Smooth muscle cell (in vitro differentiated cells): ENCODE measurements around the gene MAP1LC3C. TPM values are rescaled to one million over a fixed set of nuclear protein-coding genes. Genes with fewer than 3 reads are reported as not detected.

ENCODE experiments used
- DNase-seq: peaks from one replicate; lab custom pipeline; 2025; ENCODE audit not compliant: unreplicated experiment; lab: John Stamatoyannopoulos, UW
- H2AFZ ChIP-seq: fragments of 200-600 bp; sonication (generic); 2 replicates; pipeline ENCODE4 v1.6.0; 2016; ENCODE audit warnings: antibody characterized with exemption, low read depth, mild to moderate bottlenecking
- H3F3A ChIP-seq: fragments of 200-600 bp; sonication (generic); 2 replicates; pipeline ENCODE4 v1.6.0; 2017; ENCODE audit warnings: antibody characterized with exemption, low read depth
- H3K27ac ChIP-seq: fragments of 200-600 bp; sonication (generic); 2 replicates; pipeline ENCODE4 v1.5.1; 2016; ENCODE audit warnings: low read depth, mild to moderate bottlenecking
- H3K27me3 ChIP-seq: fragments of 200-600 bp; sonication (generic); 2 replicates; pipeline ENCODE4 v1.6.1; 2016; ENCODE audit warnings: low read depth, mild to moderate bottlenecking
- H3K36me3 ChIP-seq: fragments of 200-600 bp; sonication (generic); 2 replicates; pipeline ENCODE4 v1.5.1; 2016; ENCODE audit warnings: low read depth
- H3K4me1 ChIP-seq: fragments of 200-600 bp; sonication (generic); 2 replicates; pipeline ENCODE4 v1.5.1; 2016; ENCODE audit warnings: low read depth
- H3K4me2 ChIP-seq: fragments of 200-600 bp; sonication (generic); 2 replicates; pipeline ENCODE4 v1.6.0; 2016; ENCODE audit warnings: mild to moderate bottlenecking
- H3K4me3 ChIP-seq: fragments of 200-600 bp; sonication (generic); 2 replicates; pipeline ENCODE4 v1.5.1; 2016; ENCODE audit warnings: mild to moderate bottlenecking
- H3K79me2 ChIP-seq: fragments of 200-600 bp; sonication (generic); 2 replicates; pipeline ENCODE4 v1.6.0; 2016; ENCODE audit warnings: low read depth, mild to moderate bottlenecking
- H3K9ac ChIP-seq: fragments of 200-600 bp; sonication (generic); 2 replicates; pipeline ENCODE4 v1.6.0; 2016; ENCODE audit warnings: low read depth
- H3K9me3 ChIP-seq: fragments of 200-600 bp; sonication (generic); replicated peaks from 2 replicates; pipeline ENCODE4 v1.5.1; 2016; ENCODE audit warnings: low read depth
- H4K20me1 ChIP-seq: fragments of 200-600 bp; sonication (generic); 2 replicates; pipeline ENCODE4 v1.6.0; 2016; ENCODE audit warnings: low read depth
- CTCF ChIP-seq: fragments of 200-600 bp; sonication (generic); IDR thresholded peaks from 2 replicates; pipeline ENCODE4 v1.5.1; 2017; ENCODE audit warnings: borderline replicate concordance, mild to moderate bottlenecking, antibody characterized with exemption; ENCODE audit not compliant: insufficient read depth, poor library complexity, severe bottlenecking
- WGBS: methylation state at CpG from one replicate; pipeline ENCODE4 v1.1.7; 2016; ENCODE audit warnings: low lambda C conversion rate; 5-methylcytosine and 5-hydroxymethylcytosine counted together
- polyA plus RNA-seq: library from polyadenylated mRNA; unstranded; fragments of >200 nt; fragmentation: Nextera tagmentation; extraction: Ambion mirVana; gene quantifications from 2 replicates; pipeline ENCODE4 v1.2.1, GENCODE V29; 2016
- total RNA-seq: library from RNA; depleted of rRNA; stranded (reverse); fragments of >200 nt; gene quantifications from 2 replicates; pipeline ENCODE4 v1.2.3, GENCODE V29; 2014

The MAP1LC3C gene
- total and polyA plus RNA-seq, 2 experiments from 2014 or later: 0.48 TPM; not detected in 1

- no peak for TF ChIP-seq CTCF
- Histone ChIP-seq H3K79me2 (no peaks in the 10 kb centered on the region), H3K4me3 (no peak overlapping the region), H3K9me3 (no peaks in the 10 kb centered on the region), H4K20me1 (no peaks in the 10 kb centered on the region), H2AFZ (no peak overlapping the region), H3K4me2 (no peak overlapping the region), H3K27ac (no peak overlapping the region), H3K4me1 (no peaks in the 10 kb centered on the region), H3K36me3 (no peaks in the 10 kb centered on the region), H3K9ac (no peak overlapping the region), H3F3A (no peaks in the 10 kb centered on the region), H3K27me3 (no peaks in the 10 kb centered on the region)
- 50% methylated on average over 4 of the region's 4 CpGs for WGBS
- no peak for DNase-seq
Measured at GRCh38 chr1:241968611-241969010, 30.3 kb downstream of the MAP1LC3C start.

DNA sequence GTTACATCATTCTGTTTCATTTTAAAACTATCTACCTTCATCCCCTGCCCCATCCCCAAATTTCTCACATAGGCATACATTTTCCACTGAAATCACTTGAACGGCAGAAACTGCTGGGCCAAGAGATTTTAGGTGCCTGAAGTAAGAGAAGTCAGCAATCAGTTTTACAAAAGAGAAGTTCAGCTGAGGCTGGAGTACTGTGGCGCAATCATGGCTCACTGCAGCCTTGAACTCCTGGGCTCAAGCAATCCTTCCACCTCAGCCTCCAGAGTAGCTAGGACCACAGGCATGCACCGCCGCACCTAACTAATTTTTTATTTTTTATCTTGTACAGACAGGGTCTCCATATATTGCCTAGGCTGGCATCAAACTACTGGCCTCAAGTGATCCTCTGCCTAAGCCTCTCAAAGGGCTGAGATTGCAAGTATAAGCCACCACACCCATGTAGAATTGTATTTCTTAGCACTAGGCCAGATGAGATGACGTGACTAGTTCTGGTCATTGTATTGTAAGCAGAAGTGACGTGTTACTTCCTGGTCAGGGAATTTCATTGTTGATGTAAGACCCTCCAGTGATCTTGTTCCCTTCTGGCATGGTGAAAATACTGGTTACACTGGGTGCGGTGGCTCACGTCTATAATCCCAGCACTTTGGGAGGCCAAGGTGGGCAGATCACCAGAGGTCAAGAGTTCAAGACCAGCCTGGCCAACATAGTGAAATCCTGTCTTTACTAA is 34.2 kb downstream of the MAP1LC3C start:
- DNase-seq: no peak
- no peak overlapping the region for H2AFZ ChIP-seq

GRCh38 chr1:241963722-241964121 is 35.2 kb downstream of the MAP1LC3C start:
- Histone ChIP-seq H2AFZ (no peak overlapping the region), H3K27me3 (no peaks in the 10 kb centered on the region), H3K36me3 (no peaks in the 10 kb centered on the region), H3K9ac (no peak overlapping the region), H3K4me1 (no peaks in the 10 kb centered on the region), H3K4me2 (no peak overlapping the region), H3K79me2 (no peaks in the 10 kb centered on the region), H4K20me1 (no peaks in the 10 kb centered on the region), H3K4me3 (no peak overlapping the region), H3K27ac (no peak overlapping the region), H3K9me3 (no peaks in the 10 kb centered on the region), H3F3A (no peaks in the 10 kb centered on the region)
- TF ChIP-seq CTCF: no peak
- no peak for DNase-seq

More for the DNA sequence above, 34.2 kb downstream of the MAP1LC3C start:
- Histone ChIP-seq H3K4me1 (no peaks in the 10 kb centered on the region), H3K9me3 (no peaks in the 10 kb centered on the region), H3K4me3 (no peak overlapping the region), H3F3A (no peaks in the 10 kb centered on the region), H3K27ac (no peak overlapping the region), H3K79me2 (no peaks in the 10 kb centered on the region), H3K4me2 (no peak overlapping the region), H3K27me3 (no peaks in the 10 kb centered on the region), H4K20me1 (no peaks in the 10 kb centered on the region), H3K36me3 (no peaks in the 10 kb centered on the region), H3K9ac (no peak overlapping the region)
- TF ChIP-seq CTCF: no peak
- WGBS: 89% methylated on average over 8 of the region's 8 CpGs

GRCh38 chr1:241962153-241962552 is 36.7 kb downstream of the MAP1LC3C start:
- no peak for DNase-seq
- Histone ChIP-seq H3F3A (no peaks in the 10 kb centered on the region), H3K36me3 (no peaks in the 10 kb centered on the region), H3K4me2 (no peak overlapping the region), H3K27ac (no peak overlapping the region), H3K79me2 (no peaks in the 10 kb centered on the region), H3K9ac (no peak overlapping the region), H3K9me3 (no peaks in the 10 kb centered on the region), H2AFZ (no peak overlapping the region), H4K20me1 (no peaks in the 10 kb centered on the region), H3K4me3 (no peak overlapping the region), H3K27me3 (no peaks in the 10 kb centered on the region), H3K4me1 (no peaks in the 10 kb centered on the region)
- WGBS: 88% methylated on average over 2 of the region's 2 CpGs
- TF ChIP-seq CTCF: no peak
